ENCODE measurements around the gene KARS1. TPM values are rescaled to one million over a fixed set of nuclear protein-coding genes. Genes with fewer than 3 reads are reported as not detected.

KARS1 gene
- total and polyA plus RNA-seq, 2 of the 4 experiments (the other 2 are of a cell fraction) = 122 to 228 TPM

DNA sequence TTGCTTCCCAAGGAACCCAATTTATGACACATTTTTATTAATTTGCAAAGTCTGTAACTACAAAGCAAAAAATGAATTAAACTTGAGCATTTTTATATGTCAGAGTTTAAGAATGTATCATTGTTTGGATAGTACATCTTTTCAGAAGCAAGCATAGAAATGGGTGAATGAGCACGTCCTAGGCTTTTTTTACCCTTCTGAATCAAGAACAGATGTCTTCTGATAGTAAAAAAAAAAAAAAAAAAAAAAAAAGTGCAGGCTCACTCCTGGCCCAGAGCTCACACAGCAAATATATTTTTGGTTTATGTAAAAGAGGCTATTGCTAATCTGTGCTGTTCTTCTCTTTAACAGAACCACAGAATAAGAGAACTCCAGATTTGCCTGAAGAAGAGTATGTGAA, 6.5 kb upstream of the KARS1 start:
- H2AK9ac ChIP-seq (replicated peaks; ENCODE audit: low read depth, low read length, poor library complexity) = no peak overlapping the region
- no peak overlapping the region for H2BK120ac ChIP-seq (ENCODE audit: low read depth, low read length)
- CTCF ChIA-PET = no interaction called here
- no peak overlapping the region for H2AFZ ChIP-seq (replicated peaks; ENCODE audit: low read length, poor library complexity)
- H2AK5ac ChIP-seq (ENCODE audit: low read depth, low read length) = no peak overlapping the region
- no peak overlapping the region for H3K18ac ChIP-seq (ENCODE audit: low read depth, low read length)
- intact Hi-C loops (cut with micrococcal nuclease) (no loop called here), in situ Hi-C loops (cut with MboI; ENCODE audit: low sequenced_read_pairs) (no loop called here), dilution Hi-C loops (cut with HindIII; ENCODE audit: low sequenced_read_pairs, unreplicated experiment) (no loop called here)
- no peak overlapping the region; the same call in 1 of the 2 replicates for H3K4me2 ChIP-seq (ENCODE audit: low read depth, low read length)
- H2BK5ac ChIP-seq (ENCODE audit: low read depth, low read length, poor library complexity, severe bottlenecking) = no peak overlapping the region
- peaks cover 27% of the 10 kb centered on the region for H3K36me3 ChIP-seq (ENCODE audit: control insufficient read depth, insufficient read depth, low read length)
- peaks cover 5% of the 10 kb centered on the region for H3K9me1 ChIP-seq (ENCODE audit: insufficient read depth, low read length)
- POLR2A ChIA-PET (ENCODE audit: unreplicated experiment) = interaction anchor here (0.6 kb wide), 1 partner anchor 101 kb away, joined by 5 read pairs; no protein-coding TSS in a partner anchor
- TF ChIP-seq SMC3 (IDR thresholded peaks at IDR 0.05; ENCODE audit: low read depth, low read length) (no peak), MAZ (IDR thresholded peaks at IDR 0.05; ENCODE audit: borderline replicate concordance, low read depth, low read length) (no peak), POLR2A (IDR thresholded peaks at IDR 0.05; ENCODE audit: low read depth, low read length) (no peak)
- TF ChIP-seq, protein P1, sequence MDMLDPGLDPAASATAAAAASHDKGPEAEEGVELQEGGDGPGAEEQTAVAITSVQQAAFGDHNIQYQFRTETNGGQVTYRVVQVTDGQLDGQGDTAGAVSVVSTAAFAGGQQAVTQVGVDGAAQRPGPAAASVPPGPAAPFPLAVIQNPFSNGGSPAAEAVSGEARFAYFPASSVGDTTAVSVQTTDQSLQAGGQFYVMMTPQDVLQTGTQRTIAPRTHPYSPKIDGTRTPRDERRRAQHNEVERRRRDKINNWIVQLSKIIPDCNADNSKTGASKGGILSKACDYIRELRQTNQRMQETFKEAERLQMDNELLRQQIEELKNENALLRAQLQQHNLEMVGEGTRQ (IDR thresholded peaks at IDR 0.05; ENCODE audit: low read depth, low read length) = no peak
- no peak overlapping the region for H4K8ac ChIP-seq (ENCODE audit: low read depth in 2 of 2, low read length in 2 of 2)
- peaks cover 54% of the 10 kb centered on the region for H4K20me1 ChIP-seq (ENCODE audit: insufficient read depth, low read length)
- H3K56ac ChIP-seq (ENCODE audit: extremely low read depth, insufficient read depth, low read length) = no peak overlapping the region
- WGBS, 2 experiments (ENCODE audit: extremely low coverage in 2 of 2, insufficient read length in 1 of 2) = no CpG with 5 or more reads among the region's 1 CpG
- peaks cover 5% of the 10 kb centered on the region for H3K4me1 ChIP-seq (ENCODE audit: control insufficient read depth, insufficient read depth, low read length)
- H3K14ac ChIP-seq (replicated peaks; ENCODE audit: low read depth, low read length) = no peak overlapping the region
- no peak overlapping the region for H3K4me3 ChIP-seq (ENCODE audit: insufficient read depth, low read depth, low read length)
- H3K23ac ChIP-seq (ENCODE audit: low read depth, low read length) = no peak overlapping the region
- no peak overlapping the region for H4K5ac ChIP-seq (ENCODE audit: low read depth, low read length)
- peak overlapping the region; percentile 42; the same call in 1 of the 2 replicates for H3K27ac ChIP-seq (ENCODE audit: insufficient read depth, low read length)
- no peaks in the 10 kb centered on the region for H3K9me3 ChIP-seq (ENCODE audit: control insufficient read depth, insufficient read depth, low read length)
- H3K4ac ChIP-seq (ENCODE audit: low read depth, low read length) = no peak overlapping the region
- no peaks in the 10 kb centered on the region for H3K27me3 ChIP-seq (ENCODE audit: control insufficient read depth, insufficient read depth, low read length)
- no peak overlapping the region for H2BK20ac ChIP-seq (ENCODE audit: low read depth, low read length)
- ATAC-seq (ENCODE audit: low read depth) (peak; percentile 61), DNase-seq (peak; percentile 76)
- H2BK15ac ChIP-seq (ENCODE audit: low read depth, low read length) = no peak overlapping the region
- H3K79me1 ChIP-seq (ENCODE audit: low read depth in 1 of 2, low read length in 2 of 2) = peaks cover 8 to 37% of the 10 kb centered on the region in 2 experiments
- no TSS peak for BruUV-seq (replicated peaks)
- H4K91ac ChIP-seq (ENCODE audit: insufficient read depth, low read depth, low read length) = no peak overlapping the region
- H3K9ac ChIP-seq (ENCODE audit: low read depth, low read length) = no peak overlapping the region
